Activated CD4-positive, alpha-beta T cell treated with anti-CD3 and anti-CD28 coated beads, Interleukin-2, amount 50 U/mL, for 1 hour (primary cell): Measurements from ENCODE around the gene PGK1.
"Not testable (repeated sequence)": the region's sequence is repeated elsewhere in the genome, so short reads cannot be mapped to it uniquely, and the experiment has no call there.

Experiments
- DNase-seq: peaks from one replicate; pipeline ENCODE4 v3.0.0-alpha.2; 2020

PGK1 gene

GRCh38 chrX:78116766-78117165 lies 12.7 kb downstream of the PGK1 start:
- DNase-seq, result no peak

DNA sequence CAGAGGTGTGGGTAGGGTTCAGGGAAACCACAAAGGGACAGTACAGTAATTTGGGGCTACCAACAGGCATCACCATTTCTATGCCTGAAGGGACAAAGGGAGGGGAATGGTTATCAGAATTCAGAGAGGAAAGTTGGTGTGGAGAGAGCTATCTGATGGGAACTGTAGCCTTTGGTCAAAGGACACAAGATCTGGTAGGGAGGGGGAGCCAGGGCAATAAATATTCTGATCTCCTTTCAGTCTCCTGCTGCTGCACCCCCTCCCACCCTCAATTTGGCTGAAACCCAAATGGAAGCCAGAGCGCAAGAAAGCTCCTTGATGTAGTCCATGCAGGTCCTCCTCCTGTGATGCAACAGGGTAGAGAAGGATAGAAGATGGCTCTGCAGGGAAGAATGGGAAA lies 14.6 kb downstream of the PGK1 start:
- DNase-seq, result no peak

DNA sequence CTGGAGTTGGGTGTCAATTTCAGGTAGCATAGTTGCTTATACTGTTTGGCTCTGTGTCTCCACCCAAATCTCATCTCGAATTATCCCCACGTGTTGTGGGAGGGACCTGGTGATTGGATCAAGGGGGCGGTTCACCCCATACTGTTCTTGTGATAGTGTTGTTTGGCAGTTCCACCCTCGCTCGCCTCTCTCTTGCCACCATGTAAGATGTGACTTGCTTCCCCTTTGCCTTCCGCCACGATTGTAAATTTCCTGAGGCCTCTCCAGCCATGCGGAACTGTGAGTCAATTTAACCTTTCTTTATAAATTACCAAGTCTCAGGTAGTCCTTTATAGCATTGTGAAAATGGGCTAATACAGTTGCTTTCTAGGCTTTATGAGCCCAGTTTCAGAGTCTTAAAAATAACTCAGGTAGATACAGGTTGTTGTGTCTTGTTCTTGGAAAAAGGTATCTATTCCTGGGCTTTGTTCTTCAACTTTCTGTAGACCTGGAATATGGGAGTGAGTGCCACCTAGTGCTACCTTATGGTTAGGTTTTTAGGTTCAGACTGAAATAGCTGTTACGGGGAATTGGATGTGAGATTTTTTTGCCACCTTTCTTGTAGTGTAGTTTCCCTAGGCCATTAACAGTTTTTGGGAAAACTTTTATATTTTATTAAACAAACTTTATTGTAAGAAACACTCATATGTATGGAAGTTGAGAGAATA lies 15.6 kb downstream of the PGK1 start:
- DNase-seq, result no peak

- no peak for DNase-seq
Observed at GRCh38 chrX:78123190-78123589, 19.1 kb downstream of the PGK1 start.

DNA sequence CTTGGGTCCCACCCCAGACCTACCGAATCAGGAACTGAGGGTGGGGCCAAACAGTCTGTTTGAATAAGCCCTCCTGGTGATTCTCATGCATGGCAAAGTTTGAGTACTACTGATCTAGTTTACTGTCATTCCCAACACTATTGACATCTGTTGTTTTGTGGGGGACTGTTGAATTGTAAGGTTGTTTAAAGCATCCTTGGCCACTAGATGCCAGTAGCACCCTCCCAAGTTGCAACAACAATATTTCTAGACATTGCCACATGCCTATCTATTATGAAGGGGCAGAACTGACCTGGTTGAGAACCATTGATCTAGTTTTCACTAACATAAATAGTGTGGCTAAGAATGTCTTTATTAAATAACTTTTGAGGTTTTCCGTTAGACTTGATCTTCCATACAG lies 20.3 kb downstream of the PGK1 start:
- DNase-seq, result no peak

DNA sequence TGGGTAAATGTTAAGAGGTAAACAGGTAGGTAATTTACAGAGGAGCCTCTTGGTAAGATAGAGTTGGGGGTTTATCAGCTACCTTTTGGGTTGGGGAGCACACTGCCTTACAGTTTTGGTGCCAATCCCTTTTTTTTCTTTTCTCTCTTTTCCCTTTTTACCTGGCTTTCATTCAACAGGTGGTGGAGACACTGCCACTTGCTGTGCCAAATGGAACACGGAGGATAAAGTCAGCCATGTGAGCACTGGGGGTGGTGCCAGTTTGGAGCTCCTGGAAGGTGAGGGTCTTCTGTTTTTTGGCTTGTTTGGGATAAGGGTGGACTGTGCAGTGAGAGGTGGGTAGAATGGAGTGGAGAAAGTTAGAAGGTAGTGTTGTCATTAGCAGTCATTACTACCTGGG lies 21.1 kb downstream of the PGK1 start:
- no peak for DNase-seq

DNA sequence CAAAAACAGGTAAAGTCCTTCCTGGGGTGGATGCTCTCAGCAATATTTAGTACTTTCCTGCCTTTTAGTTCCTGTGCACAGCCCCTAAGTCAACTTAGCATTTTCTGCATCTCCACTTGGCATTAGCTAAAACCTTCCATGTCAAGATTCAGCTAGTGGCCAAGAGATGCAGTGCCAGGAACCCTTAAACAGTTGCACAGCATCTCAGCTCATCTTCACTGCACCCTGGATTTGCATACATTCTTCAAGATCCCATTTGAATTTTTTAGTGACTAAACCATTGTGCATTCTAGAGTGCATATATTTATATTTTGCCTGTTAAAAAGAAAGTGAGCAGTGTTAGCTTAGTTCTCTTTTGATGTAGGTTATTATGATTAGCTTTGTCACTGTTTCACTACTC lies 21.7 kb downstream of the PGK1 start:
- DNase-seq, result not testable (repeated sequence)

GRCh38 chrX:78129714-78130113 lies 25.7 kb downstream of the PGK1 start:
- DNase-seq, result no peak

- DNase-seq, result no peak
Observed at GRCh38 chrX:78130396-78130795, 26.3 kb downstream of the PGK1 start.

- no peak for DNase-seq
Observed at GRCh38 chrX:78131117-78131516, 27.1 kb downstream of the PGK1 start.

DNA sequence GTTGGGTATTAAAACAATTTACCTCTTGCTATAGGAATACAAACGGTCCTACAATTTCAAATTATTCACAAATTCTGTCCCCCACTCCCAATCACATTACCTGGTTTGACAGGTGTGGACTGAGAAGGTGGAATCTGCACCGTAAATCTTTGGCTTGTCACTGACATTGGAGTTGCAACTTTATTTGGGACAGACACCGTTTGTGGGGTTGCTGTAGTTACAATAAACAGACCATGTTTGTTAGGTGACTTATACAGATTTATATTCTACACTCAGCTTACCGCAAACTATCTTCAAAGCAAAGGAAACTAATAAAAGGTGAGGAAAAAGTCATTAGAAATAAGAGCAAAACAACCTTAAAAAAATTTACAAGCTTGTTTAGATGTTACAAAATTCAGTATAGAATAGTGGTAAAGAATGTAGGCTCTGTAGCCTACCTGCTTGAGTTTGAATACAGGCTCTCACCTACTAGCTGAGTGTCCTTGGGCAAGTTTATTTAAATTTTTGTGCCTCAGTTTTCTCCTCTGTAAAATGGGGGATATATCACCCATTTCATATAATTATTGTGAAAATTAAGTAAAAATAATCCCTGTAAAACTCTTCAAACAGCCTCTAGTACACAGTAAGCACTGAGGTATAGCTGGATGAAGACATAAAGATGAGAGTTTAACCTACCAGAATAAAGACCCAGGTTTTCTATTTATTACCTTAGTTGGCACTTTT lies 29.4 kb downstream of the PGK1 start:
- DNase-seq, result no peak

DNA sequence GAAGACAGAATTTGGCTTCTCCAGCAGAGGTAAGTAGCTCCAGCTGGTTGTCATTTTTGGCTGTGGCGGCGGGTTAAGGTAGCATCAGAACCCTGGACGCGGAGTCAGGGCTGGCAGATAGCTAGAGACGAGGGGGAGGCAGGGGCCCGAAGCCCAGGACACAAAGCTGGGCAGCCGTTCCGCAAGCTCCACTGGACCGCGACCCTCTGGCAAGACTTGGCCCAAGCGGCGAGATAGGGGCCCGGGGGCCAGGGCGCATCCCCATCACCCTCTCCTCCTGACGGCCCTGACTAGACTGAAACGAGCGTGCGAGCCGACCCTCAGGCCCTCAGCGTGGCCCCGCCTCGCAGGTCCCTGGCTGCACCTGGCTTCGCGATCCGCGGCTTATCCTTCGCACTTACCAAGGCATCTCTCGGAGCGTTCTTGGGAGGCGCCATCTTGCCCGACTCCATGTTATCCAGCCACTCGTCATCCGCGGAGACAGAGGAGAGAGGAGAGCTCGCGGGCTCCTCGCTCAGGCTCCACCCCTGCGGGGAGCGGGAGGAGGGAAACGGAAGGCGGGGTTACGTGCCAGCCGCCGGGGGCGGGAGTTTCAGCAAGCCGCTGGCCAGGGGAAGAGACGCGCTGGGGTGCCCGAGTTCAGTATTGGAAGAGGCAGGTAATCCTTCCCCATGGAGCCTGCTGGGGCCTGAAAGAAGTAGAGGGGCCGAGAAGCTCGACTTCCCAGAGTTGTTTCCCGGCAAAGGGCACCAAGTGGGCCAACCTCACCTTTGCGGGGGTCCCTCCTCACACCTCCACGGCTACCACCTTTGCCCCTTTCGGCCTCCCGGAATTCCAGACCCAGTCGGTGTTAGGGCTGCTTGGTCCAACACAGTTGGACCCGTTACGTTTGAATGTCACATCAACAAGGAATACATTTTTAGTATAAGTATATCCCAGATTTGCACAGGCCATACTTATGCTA lies 35.4 kb downstream of the PGK1 start, which contains the start of gene TAF9B:
TSS of gene TAF9B (minus strand) at position 491 of the 964 bp plus-strand sequence. CDS start at position 452, 39 bp downstream.
- peak; percentile 77 for DNase-seq

- no peak for DNase-seq
Observed at GRCh38 chrX:78140206-78140605, 36.2 kb downstream of the PGK1 start.

DNA sequence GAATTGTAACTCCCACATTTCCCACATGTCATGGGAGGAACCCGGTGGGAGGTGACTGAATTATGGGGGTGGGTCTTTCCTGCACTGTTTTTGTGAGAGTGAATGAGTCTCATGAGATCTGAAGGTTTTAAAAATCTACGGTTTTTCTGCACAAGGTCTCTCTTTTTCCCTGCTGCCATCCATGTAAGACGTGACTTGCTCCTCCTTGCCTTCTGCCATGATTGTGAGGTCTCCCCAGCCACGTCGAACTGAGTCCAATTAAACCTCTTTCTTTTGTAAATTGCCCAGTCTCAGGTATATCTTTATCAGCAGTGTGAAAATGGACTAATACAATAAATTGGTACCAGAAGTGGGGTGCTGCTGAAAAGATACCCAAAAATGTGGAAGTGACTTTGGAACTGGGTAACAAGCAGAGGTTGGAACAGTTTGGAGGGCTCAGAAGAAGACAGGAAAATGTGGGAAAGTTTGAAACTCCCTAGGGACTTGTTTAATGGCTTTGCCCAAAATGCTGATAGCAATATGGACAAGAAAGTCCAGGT lies 43.0 kb downstream of the PGK1 start:
- DNase-seq, result not testable (repeated sequence)

GRCh38 chrX:78157373-78157772 lies 53.3 kb downstream of the PGK1 start:
- not testable (repeated sequence) for DNase-seq

DNA sequence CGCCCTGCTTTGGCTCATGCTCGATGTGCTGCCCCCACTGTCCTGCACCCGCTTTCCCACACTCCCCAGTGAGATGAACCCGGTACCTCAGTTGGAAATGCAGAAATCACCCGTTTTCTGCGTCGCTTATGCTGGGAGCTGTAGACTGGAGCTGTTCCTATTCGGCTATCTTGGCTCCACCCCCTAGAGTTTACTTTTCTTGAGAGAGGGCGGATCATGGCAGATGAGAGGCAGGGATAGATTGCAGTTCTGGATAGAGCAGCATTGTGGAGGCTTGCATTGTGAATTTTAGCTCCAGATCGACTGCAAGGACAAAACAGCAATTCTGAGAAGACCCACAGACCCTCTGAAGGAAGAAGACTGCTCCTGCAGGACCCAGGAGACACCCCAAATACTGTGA lies 53.8 kb downstream of the PGK1 start:
- DNase-seq, result not testable (repeated sequence)

DNA sequence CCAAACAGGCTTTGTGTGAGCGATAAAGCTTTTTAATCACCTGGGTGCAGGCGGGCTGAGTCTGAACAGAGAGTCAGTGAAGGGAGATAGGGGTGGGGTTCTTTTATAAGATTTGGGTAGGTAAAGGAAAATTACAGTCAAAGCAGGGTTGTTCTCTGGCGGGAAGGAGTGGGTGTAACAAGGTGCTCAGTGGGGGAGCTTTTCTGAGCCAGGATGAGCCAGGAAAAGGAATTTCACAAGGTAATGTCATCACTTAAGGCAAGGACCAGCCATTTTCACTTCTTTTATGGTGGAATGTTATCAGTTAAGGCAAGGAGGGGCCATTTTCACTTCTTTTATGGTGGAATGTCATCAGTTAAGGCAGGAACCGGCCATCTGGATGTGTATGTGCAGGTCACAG lies 56.7 kb downstream of the PGK1 start:
- DNase-seq, result not testable (repeated sequence)

- DNase-seq, result not testable (repeated sequence)
Observed at GRCh38 chrX:78163175-78163574, 59.1 kb downstream of the PGK1 start.

DNA sequence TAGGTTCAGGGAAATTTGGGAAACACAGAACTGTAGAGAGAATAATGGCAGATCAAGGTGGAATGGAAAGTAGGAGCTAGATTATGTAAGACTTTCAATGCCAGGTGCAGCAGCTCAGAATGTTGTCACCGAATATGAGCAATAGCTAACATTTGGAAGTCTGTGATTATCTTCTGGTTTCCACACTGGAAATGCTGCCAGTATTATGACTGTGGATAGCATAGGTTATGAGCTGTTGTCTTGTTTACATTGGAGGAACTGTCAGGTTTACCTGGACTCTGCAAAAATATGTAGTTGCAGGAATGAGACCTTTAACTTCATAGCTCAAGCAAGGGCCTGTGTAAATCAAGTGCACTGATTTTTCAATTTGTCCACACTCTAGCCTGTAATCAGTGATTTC lies 61.4 kb downstream of the PGK1 start:
- DNase-seq, result no peak

DNA sequence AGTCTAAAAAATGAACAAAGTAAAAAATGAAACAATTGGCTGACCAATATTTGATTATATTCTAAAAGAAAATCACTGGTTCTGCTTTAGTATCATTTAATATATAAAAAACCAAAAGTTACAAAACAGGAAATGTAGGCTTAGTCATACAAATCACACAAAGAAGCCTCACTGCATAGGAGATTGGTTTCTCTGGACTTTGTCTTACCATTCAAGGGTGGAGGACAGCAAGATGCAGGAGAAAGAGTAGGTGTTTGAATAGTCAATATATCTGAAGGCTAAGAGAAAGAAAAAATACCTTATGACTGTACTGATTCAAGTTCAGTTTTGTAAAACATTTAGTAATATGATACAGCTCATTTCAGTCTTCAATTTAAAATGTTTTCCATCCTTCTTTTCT lies 64.0 kb downstream of the PGK1 start:
- DNase-seq, result no peak
